ENCODE data around the gene FZD10.

FZD10 gene

DNA sequence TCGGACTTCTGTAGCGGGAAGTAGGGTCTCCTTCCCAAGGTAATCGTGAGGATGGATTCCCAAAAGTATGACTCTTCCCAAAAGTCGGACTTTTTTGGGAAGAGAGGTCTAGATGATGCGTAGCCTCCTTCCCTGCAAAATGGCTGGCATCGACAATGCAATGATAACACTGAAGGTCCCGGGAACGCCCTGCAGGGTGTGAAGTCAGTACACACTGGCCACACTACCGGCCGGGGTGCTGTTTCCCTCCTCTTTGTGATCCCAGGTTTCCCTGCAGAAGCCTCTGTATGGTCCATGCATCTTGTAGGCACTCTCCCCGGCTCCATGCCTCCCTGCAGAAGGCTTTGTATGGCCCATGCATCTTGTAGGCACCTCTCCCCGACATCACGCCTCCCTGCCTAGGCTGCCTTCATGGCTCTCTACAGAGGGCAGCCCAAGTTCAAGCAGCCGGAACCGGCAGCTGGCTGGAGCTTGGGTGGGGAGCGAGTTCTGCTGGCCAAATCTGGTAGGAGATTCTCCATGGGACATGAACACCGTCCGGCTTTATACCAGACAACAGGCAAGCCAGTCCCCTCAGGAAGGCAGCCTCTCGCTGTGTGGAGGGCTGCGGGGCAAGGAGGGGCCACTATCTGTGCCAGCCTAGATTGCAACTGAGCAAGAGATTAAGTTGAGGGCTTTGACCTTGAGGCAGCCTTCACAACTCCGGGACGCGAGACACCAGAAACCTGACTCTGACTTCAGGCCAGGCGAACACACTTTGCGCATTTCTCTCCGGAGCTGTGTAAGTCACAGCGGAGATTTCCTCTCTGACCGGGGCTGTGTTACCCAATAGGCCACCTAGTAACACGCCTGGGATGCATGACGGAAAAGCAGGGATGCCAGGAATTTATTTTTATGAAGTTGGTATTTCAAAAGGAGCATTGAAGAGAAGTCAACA is 23.5 kb downstream of the FZD10 start:
- Histone ChIP-seq H3K4me1 (ENCODE audit: control insufficient read depth, insufficient read depth, low read length) (peaks cover 7% of the 10 kb centered on the region; the same call in 1 of the 2 replicates), H3K27ac (ENCODE audit: low read depth, low read length) (no peak overlapping the region), H3K27me3 (ENCODE audit: control insufficient read depth, insufficient read depth, low read length) (peaks cover 42% of the 10 kb centered on the region), H3K9me3 (ENCODE audit: control insufficient read depth, insufficient read depth, low read depth, low read length) (no peaks in the 10 kb centered on the region), H3K36me3 (ENCODE audit: control insufficient read depth, insufficient read depth, low read length) (no peaks in the 10 kb centered on the region), H3K9ac (ENCODE audit: low read length) (no peak overlapping the region), H3K4me3 (ENCODE audit: low read depth, low read length) (no peak overlapping the region)

GRCh38 chr12:130186651-130187268 is 24.5 kb downstream of the FZD10 start:
- Histone ChIP-seq H3K27ac (ENCODE audit: low read depth, low read length) (no peak overlapping the region), H3K27me3 (ENCODE audit: control insufficient read depth, insufficient read depth, low read length) (peaks cover 41% of the 10 kb centered on the region), H3K4me3 (ENCODE audit: low read depth, low read length) (no peak overlapping the region), H3K36me3 (ENCODE audit: control insufficient read depth, insufficient read depth, low read length) (no peaks in the 10 kb centered on the region), H3K4me1 (ENCODE audit: control insufficient read depth, insufficient read depth, low read length) (peaks cover 7% of the 10 kb centered on the region; the same call in 1 of the 2 replicates), H3K9me3 (ENCODE audit: control insufficient read depth, insufficient read depth, low read depth, low read length) (no peaks in the 10 kb centered on the region), H3K9ac (ENCODE audit: low read length) (no peak overlapping the region)

DNA sequence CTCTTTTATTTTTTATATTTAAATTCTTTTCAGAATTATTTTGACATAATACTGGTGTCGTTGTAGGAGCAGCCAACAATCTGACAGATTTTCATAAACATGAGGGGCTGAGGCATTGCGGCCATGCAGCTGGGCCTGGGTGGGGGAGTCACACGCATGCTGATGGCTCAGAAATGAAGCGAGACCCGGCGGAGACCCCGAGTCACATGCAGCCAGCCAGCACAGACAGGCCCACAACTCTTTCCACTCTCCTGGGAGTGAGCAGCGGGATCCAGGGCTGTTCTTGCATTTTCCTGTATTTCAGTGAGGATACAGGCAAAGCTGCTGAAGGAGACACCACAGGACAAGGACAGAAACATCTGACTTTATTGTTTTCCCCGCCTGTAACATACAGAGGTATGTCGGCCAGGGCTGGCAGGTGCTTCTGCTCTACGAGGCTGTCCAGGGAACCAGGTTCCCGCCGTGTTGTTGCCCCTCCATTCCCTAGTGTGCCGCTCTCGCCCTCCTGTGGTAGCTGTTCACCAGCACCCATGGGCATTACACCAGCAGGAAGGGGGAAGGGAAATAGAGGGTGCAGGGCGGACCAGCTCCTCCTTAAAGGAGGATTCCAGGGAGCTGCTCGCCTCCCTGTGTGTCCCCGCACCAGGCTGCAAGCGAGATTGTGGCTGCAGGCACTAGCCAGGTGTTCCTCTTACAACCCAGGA is 30.5 kb downstream of the FZD10 start:
- Histone ChIP-seq H3K9ac (ENCODE audit: low read length) (no peak overlapping the region), H3K9me3 (ENCODE audit: control insufficient read depth, insufficient read depth, low read depth, low read length) (no peaks in the 10 kb centered on the region), H3K36me3 (ENCODE audit: control insufficient read depth, insufficient read depth, low read length) (no peaks in the 10 kb centered on the region), H3K4me3 (ENCODE audit: low read depth, low read length) (no peak overlapping the region), H3K27me3 (ENCODE audit: control insufficient read depth, insufficient read depth, low read length) (peaks cover 44% of the 10 kb centered on the region), H3K27ac (ENCODE audit: low read depth, low read length) (no peak overlapping the region), H3K4me1 (ENCODE audit: control insufficient read depth, insufficient read depth, low read length) (0 out of 2 replicates have a peak, but pooled peaks cover 3% of the 10 kb centered on the region)

DNA sequence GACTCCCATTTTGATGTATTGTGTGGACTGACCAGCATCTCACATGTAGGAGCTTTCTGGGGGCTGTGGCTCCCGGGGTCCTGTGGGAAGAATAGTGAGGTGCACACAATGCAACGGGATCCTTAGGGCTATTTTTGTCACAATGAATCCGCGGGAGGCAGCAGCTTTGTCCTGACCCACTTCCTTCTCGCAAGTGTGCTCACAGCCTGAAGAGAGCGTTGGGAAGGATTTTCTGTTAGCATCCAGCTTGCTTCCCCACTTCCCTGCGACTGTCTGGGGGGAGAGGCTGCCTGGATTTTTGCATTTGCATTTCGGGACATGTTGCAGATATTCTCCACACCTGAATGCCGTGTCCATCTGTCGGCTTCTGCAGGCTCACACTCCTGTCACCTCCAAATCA is 31.9 kb downstream of the FZD10 start:
- Histone ChIP-seq H3K27ac (ENCODE audit: low read depth, low read length) (no peak overlapping the region), H3K27me3 (ENCODE audit: control insufficient read depth, insufficient read depth, low read length) (peaks cover 56% of the 10 kb centered on the region), H3K36me3 (ENCODE audit: control insufficient read depth, insufficient read depth, low read length) (no peaks in the 10 kb centered on the region), H3K4me3 (ENCODE audit: low read depth, low read length) (no peak overlapping the region), H3K9me3 (ENCODE audit: control insufficient read depth, insufficient read depth, low read depth, low read length) (no peaks in the 10 kb centered on the region), H3K4me1 (ENCODE audit: control insufficient read depth, insufficient read depth, low read length) (0 out of 2 replicates have a peak, but pooled peaks cover 3% of the 10 kb centered on the region), H3K9ac (ENCODE audit: low read length) (no peak overlapping the region)

DNA sequence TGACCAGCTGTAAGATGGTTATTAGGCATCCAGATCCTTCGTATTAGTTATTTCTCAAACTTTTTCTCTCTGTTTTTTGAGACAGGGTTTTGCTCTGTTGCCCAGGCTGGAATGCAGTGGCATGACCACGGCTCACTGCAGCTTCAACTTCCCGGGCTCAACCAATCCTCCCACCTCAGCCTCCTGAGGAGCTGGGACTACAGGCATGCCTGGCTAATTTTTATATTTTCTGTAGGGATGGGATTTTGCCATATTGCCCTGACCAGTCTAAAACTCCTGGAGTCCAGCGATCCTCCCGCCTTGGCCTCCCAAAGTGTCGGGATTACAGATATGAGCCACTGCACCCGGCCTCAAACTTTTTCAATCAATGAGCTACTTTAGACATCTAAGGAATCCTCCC is 33.1 kb downstream of the FZD10 start:
- no peak overlapping the region for H3K27ac ChIP-seq (ENCODE audit: low read depth, low read length)
- H3K9ac ChIP-seq (ENCODE audit: low read length): no peak overlapping the region
- 0 out of 2 replicates have a peak, but pooled peaks cover 3% of the 10 kb centered on the region for H3K4me1 ChIP-seq (ENCODE audit: control insufficient read depth, insufficient read depth, low read length)
- H3K36me3 ChIP-seq (ENCODE audit: control insufficient read depth, insufficient read depth, low read length): no peaks in the 10 kb centered on the region
- H3K27me3 ChIP-seq (ENCODE audit: control insufficient read depth, insufficient read depth, low read length): peaks cover 66% of the 10 kb centered on the region
- H3K4me3 ChIP-seq (ENCODE audit: low read depth, low read length): no peak overlapping the region
- no peaks in the 10 kb centered on the region for H3K9me3 ChIP-seq (ENCODE audit: control insufficient read depth, insufficient read depth, low read depth, low read length)

GRCh38 chr12:130195776-130196175 is 33.5 kb downstream of the FZD10 start:
- Histone ChIP-seq H3K4me3 (ENCODE audit: low read depth, low read length) (no peak overlapping the region), H3K27me3 (ENCODE audit: control insufficient read depth, insufficient read depth, low read length) (peaks cover 70% of the 10 kb centered on the region)

DNA sequence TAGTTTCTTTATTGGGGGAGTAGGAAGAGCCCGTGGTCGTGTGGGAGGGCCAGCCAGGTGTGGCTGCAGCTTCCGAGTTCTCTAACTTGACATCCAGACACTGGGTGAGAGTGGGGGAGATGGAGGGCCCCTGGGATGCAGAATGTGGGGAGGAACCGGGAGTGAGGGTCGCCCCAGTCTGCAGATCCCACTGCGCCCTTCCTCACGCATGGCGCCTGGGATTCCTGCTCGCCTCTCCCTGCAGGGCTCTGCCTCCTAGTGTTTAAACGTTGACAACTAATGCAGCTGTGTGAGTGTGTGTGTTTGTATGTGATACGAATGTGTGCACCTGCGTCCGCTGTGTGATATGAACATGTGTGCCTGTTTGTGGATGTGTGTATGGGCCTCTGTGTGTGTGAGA is 34.6 kb downstream of the FZD10 start:
- Histone ChIP-seq H3K9me3 (ENCODE audit: control insufficient read depth, insufficient read depth, low read depth, low read length) (no peaks in the 10 kb centered on the region), H3K27ac (ENCODE audit: low read depth, low read length) (no peak overlapping the region), H3K4me1 (ENCODE audit: control insufficient read depth, insufficient read depth, low read length) (0 out of 2 replicates have a peak, but pooled peaks cover 3% of the 10 kb centered on the region), H3K9ac (ENCODE audit: low read length) (no peak overlapping the region), H3K27me3 (ENCODE audit: control insufficient read depth, insufficient read depth, low read length) (peaks cover 68% of the 10 kb centered on the region), H3K4me3 (ENCODE audit: low read depth, low read length) (no peak overlapping the region), H3K36me3 (ENCODE audit: control insufficient read depth, insufficient read depth, low read length) (no peaks in the 10 kb centered on the region)

More at GRCh38 chr12:130195776-130196175, 33.5 kb downstream of the FZD10 start:
- H3K36me3 ChIP-seq (ENCODE audit: control insufficient read depth, insufficient read depth, low read length): no peaks in the 10 kb centered on the region
- H3K9me3 ChIP-seq (ENCODE audit: control insufficient read depth, insufficient read depth, low read depth, low read length): no peaks in the 10 kb centered on the region
- H3K9ac ChIP-seq (ENCODE audit: low read length): no peak overlapping the region
- 0 out of 2 replicates have a peak, but pooled peaks cover 3% of the 10 kb centered on the region for H3K4me1 ChIP-seq (ENCODE audit: control insufficient read depth, insufficient read depth, low read length)
- no peak overlapping the region for H3K27ac ChIP-seq (ENCODE audit: low read depth, low read length)

DNA sequence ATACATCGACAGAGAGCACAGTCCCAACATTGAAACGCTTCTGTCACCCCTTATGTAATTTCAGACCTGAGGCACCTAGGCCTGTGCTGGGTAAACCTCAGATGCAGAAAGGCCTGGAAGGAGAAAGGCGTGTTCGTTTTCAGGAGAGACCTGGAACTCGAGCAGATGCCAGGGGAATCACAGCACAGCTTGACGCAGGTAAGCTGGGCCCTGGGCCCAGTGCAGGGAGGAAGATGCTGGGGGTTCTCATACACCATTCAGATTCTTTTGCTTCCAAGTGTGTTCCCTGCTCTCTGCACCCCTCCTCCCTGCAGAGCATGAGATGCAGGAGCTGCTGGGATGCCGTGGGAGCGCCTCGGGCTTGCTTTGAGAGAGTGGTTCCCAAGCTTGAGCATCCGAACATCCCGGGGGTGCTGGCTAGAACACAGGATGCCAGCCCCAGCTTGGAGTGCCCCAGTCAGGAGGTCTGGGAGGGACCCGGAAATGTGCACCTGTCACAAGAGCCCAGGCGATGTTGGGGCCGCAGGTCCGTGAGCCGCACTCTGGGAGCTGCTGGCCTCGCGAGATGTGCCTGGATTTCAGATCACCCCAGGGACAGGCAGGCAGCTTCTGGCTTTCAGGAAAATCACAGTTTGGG is 35.9 kb downstream of the FZD10 start:
- no peaks in the 10 kb centered on the region for H3K9me3 ChIP-seq (ENCODE audit: control insufficient read depth, insufficient read depth, low read depth, low read length)
- H3K4me1 ChIP-seq (ENCODE audit: control insufficient read depth, insufficient read depth, low read length): 0 out of 2 replicates have a peak, but pooled peaks cover 3% of the 10 kb centered on the region
- H3K27me3 ChIP-seq (ENCODE audit: control insufficient read depth, insufficient read depth, low read length): peaks cover 67% of the 10 kb centered on the region
- no peak overlapping the region for H3K4me3 ChIP-seq (ENCODE audit: low read depth, low read length)
- no peaks in the 10 kb centered on the region for H3K36me3 ChIP-seq (ENCODE audit: control insufficient read depth, insufficient read depth, low read length)
- H3K27ac ChIP-seq (ENCODE audit: low read depth, low read length): no peak overlapping the region
- H3K9ac ChIP-seq (ENCODE audit: low read length): no peak overlapping the region

- 0 out of 2 replicates have a peak, but pooled peaks cover 3% of the 10 kb centered on the region for H3K4me1 ChIP-seq (ENCODE audit: control insufficient read depth, insufficient read depth, low read length)
- H3K4me3 ChIP-seq (ENCODE audit: low read depth, low read length): no peak overlapping the region
- no peak overlapping the region for H3K9ac ChIP-seq (ENCODE audit: low read length)
- no peaks in the 10 kb centered on the region for H3K36me3 ChIP-seq (ENCODE audit: control insufficient read depth, insufficient read depth, low read length)
- no peaks in the 10 kb centered on the region for H3K9me3 ChIP-seq (ENCODE audit: control insufficient read depth, insufficient read depth, low read depth, low read length)
- peaks cover 64% of the 10 kb centered on the region for H3K27me3 ChIP-seq (ENCODE audit: control insufficient read depth, insufficient read depth, low read length)
- no peak overlapping the region for H3K27ac ChIP-seq (ENCODE audit: low read depth, low read length)
These were observed 36.4 kb downstream of the FZD10 start for GRCh38 chr12:130198663-130199060.

DNA sequence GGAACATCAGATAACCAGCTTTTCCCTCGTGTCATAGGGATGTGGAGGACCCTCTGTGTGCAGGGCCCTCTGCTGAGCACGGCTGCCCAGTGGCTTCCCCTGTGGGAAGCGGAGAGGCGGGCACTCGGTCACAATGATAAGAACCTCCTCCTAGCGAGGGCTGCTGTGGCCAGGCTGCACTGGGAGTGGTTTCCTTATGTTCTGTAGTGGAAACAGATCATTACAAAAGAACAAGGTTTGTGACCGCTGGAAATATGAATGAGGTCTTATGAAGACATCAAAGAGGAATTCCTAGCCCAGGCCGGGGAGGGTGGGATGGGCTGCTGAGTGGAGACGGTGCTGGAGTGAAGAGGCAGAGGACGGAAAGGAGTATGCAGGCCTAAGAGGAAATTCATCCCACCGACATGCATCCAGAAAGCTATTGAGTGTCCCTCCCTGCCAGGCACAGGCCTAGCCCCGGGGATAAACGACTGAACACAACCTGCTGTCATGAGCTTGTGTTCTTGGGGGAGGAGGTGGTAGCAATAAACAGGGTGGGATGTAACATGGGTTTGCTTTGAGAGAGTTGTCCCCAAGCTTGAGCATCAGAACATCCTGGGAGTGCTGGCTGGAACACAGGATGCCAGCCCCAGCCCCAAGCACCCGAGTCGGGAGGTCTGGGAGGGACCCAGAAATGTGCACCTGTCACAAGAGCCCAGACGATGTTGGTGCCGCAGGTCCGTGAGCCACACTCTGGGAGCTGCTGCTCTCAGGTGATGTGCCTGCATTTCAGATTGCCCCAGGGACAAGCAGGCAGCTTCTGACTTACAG is 37.5 kb downstream of the FZD10 start:
- no peaks in the 10 kb centered on the region for H3K9me3 ChIP-seq (ENCODE audit: control insufficient read depth, insufficient read depth, low read depth, low read length)
- H3K27me3 ChIP-seq (ENCODE audit: control insufficient read depth, insufficient read depth, low read length): peaks cover 54% of the 10 kb centered on the region
- H3K4me1 ChIP-seq (ENCODE audit: control insufficient read depth, insufficient read depth, low read length): no peaks in the 10 kb centered on the region
- no peak overlapping the region for H3K4me3 ChIP-seq (ENCODE audit: low read depth, low read length)
- no peak overlapping the region for H3K9ac ChIP-seq (ENCODE audit: low read length)
- no peak overlapping the region for H3K27ac ChIP-seq (ENCODE audit: low read depth, low read length)
- no peaks in the 10 kb centered on the region for H3K36me3 ChIP-seq (ENCODE audit: control insufficient read depth, insufficient read depth, low read length)
